Gastrocnemius medialis (tissue), 4 donors: ENCODE data around the gene MINDY4B. TPM values are rescaled to one million over a fixed set of nuclear protein-coding genes. Genes with fewer than 3 reads are reported as not detected.

ENCODE experiments used
- ATAC-seq, 2 donors: fragments of 150-250 bp; one replicate each; pipeline ENCODE4 v1.9.1; 2016
- DNase-seq, 2 donors: peaks; one replicate each; pipeline ENCODE4 v3.0.0-alpha.2; 2019
- H3K27ac ChIP-seq, 4 donors: fragments of 200-600 bp; sonication (generic); 1 replicate in 1 of 4; 2 replicates in 3 of 4; pipeline ENCODE4 v1.5.1; 2016 to 2018; ENCODE audit warnings: mild to moderate bottlenecking in 2 of 4, moderate library complexity in 1 of 4
- H3K27me3 ChIP-seq, 3 donors: fragments of 200-600 bp; sonication (generic) in 2 of 3; 1 replicate in 1 of 3; 2 replicates in 2 of 3; pipeline versions ENCODE4 v1.5.1 to v1.6.0; 2016 to 2019; ENCODE audit warnings: mild to moderate bottlenecking in 1 of 3, moderate library complexity in 1 of 3
- H3K36me3 ChIP-seq, 2 donors: fragments of 200-600 bp; sonication (generic) in 1 of 2; one replicate each; pipeline ENCODE4 v1.5.1; 2017 to 2018
- H3K4me1 ChIP-seq, 2 donors: fragments of 200-600 bp; sonication (generic) in 1 of 2; one replicate each; pipeline ENCODE4 v1.5.1; 2016 to 2017; ENCODE audit warnings: mild to moderate bottlenecking in 2 of 2
- H3K4me3 ChIP-seq, 4 donors: fragments of 200-600 bp; sonication (generic) in 3 of 4; 1 replicate in 1 of 4; 2 replicates in 3 of 4; pipeline ENCODE4 v1.5.1; 2016 to 2019; ENCODE audit warnings: mild to moderate bottlenecking in 2 of 4
- H3K9me3 ChIP-seq, 3 donors: fragments of 200-600 bp; sonication (generic) in 2 of 3; 1 replicate in 1 of 3; 2 replicates in 2 of 3; pipeline ENCODE4 v1.5.1; 2016 to 2019
- POLR2A ChIP-seq, 2 donors: fragments of 450-650 bp; IDR thresholded peaks; one replicate each; pipeline ENCODE4 v1.6.1; 2017; ENCODE audit warnings: antibody characterized with exemption in 2 of 2, mild to moderate bottlenecking in 2 of 2, moderate library complexity in 2 of 2
- in situ Hi-C, 4 donors: fragments of 200-750 bp; cut with MboI; loops; one replicate each; pipeline versions ENCODE4 v1.15.0 to v1.8.0; 2017; ENCODE audit warnings: low sequenced_read_pairs in 4 of 4
- intact Hi-C: fragments of 100-400 bp; cut with DNase I; formaldehyde crosslinking; loops from one replicate; pipeline ENCODE4 v1.15.1; 2023; ENCODE audit warnings: low total_unique reads
- total RNA-seq, 4 donors: library from RNA; depleted of rRNA; stranded (reverse); fragments of >200 nt; gene quantifications; one replicate each; pipeline versions ENCODE4 v1.1.0 to v1.2.3, GENCODE V29; 2016
- TF ChIP-seq, protein P1 (sequence below), 5 experiments: fragments of 450-650 bp in 3 of 5; fragments of 200-600 bp in 2 of 5; sonication (generic) in 2 of 5; IDR thresholded peaks in 4 of 5; conservative IDR thresholded peaks in 1 of 5; 1 replicate in 4 of 5; 2 replicates in 1 of 5; pipeline ENCODE4 v1.5.1; 2016 to 2019; ENCODE audit warnings: antibody characterized with exemption in 5 of 5, mild to moderate bottlenecking in 3 of 5, moderate library complexity in 3 of 5

MINDY4B gene
- total RNA-seq, 4 donors from 2014 or later: not detected

DNA sequence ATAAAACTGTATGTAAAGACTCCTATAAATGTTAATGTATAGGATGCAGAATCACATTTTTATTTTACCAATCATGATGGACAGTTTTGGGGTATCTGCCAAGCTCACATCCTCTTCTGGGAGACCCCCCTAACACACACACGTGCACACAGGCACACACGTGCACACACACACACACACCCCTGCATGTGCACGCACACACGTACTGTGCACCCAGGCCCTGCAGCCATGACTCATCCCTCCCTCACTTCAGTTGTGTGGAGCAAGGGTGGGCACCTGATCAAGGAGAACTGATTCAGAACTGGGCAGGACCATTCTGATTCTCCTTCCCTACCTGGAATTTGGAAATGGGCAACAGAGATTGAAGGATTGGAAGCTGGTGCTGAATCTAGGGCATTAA is 16.0 kb upstream of the MINDY4B start:
- H3K36me3 ChIP-seq: no peaks in the 10 kb centered on the region
- peaks cover 0 to 3% (median 0%) of the 10 kb centered on the region in 3 donors for H3K27me3 ChIP-seq
- H3K4me3 ChIP-seq: no peak overlapping the region
- DNase-seq (no peak), ATAC-seq (no peak)
- TF ChIP-seq, protein P1, sequence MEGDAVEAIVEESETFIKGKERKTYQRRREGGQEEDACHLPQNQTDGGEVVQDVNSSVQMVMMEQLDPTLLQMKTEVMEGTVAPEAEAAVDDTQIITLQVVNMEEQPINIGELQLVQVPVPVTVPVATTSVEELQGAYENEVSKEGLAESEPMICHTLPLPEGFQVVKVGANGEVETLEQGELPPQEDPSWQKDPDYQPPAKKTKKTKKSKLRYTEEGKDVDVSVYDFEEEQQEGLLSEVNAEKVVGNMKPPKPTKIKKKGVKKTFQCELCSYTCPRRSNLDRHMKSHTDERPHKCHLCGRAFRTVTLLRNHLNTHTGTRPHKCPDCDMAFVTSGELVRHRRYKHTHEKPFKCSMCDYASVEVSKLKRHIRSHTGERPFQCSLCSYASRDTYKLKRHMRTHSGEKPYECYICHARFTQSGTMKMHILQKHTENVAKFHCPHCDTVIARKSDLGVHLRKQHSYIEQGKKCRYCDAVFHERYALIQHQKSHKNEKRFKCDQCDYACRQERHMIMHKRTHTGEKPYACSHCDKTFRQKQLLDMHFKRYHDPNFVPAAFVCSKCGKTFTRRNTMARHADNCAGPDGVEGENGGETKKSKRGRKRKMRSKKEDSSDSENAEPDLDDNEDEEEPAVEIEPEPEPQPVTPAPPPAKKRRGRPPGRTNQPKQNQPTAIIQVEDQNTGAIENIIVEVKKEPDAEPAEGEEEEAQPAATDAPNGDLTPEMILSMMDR (IDR thresholded peaks at IDR 0.05 in 4 of 5, conservative IDR thresholded peaks at IDR 0.05 in 1 of 5): no peak
- no peak for TF ChIP-seq POLR2A (IDR thresholded peaks at IDR 0.05)
- in situ Hi-C loops: loop anchor here in 1 of 4 donors (25.0 kb wide), 1 partner anchor 216 kb away; no protein-coding TSS in a partner anchor
- H3K27ac ChIP-seq: no peak overlapping the region
- intact Hi-C loops: no loop called here
- H3K4me1 ChIP-seq: no peaks in the 10 kb centered on the region
- no peaks in the 10 kb centered on the region for H3K9me3 ChIP-seq

DNA sequence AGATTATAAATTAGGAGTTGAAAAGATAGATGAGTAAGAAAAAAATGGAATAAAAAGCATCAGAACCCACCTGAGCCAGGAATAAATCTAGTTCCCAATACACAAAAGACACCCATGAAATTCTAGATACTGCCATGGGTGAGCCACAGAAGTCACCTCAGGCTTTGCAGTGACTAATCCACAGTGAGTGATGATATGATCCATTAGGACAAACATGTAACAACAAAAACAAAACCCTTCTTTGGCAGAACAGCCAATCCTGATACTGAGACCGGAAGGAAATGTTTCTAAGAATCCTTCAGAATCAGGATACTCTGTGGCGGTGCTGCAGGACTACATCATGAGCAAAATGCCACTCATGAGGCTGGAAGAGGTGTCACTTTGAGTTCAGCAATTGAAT is 15.0 kb upstream of the MINDY4B start:
- in situ Hi-C loops: loop anchor here in 1 of 4 donors (25.0 kb wide), 1 partner anchor 217 kb away; no protein-coding TSS in a partner anchor
- H3K27ac ChIP-seq: no peak overlapping the region
- no peaks in the 10 kb centered on the region for H3K9me3 ChIP-seq
- DNase-seq: no peak
- TF ChIP-seq, protein P1 (IDR thresholded peaks at IDR 0.05 in 4 of 5, conservative IDR thresholded peaks at IDR 0.05 in 1 of 5): no peak
- TF ChIP-seq POLR2A (IDR thresholded peaks at IDR 0.05): no peak
- H3K4me1 ChIP-seq: no peaks in the 10 kb centered on the region
- no peaks in the 10 kb centered on the region for H3K27me3 ChIP-seq
- no peaks in the 10 kb centered on the region for H3K36me3 ChIP-seq
- H3K4me3 ChIP-seq: no peak overlapping the region
- no peak for ATAC-seq
- intact Hi-C loops: no loop called here

DNA sequence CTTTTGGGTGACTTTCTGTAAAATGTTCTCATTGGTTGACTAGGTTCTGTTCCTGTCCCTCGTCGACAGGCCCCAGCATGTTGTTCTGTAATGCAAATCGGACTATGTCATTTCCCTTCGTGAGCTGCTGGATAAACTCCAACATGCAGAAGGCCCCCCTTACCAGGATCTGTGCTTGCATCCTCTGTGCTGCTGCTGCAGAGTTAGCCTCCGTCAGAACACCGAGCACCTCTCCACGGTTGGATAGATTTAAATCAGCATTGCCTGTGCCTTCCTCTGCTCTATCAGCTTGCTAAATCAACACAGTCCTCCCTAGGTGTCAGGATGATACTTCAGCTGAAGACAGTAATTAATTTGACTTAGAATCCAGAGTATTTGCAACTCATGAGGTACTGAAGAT is 12.7 kb upstream of the MINDY4B start:
- H3K4me1 ChIP-seq: peaks cover 0 to 4% of the 10 kb centered on the region in 2 donors
- intact Hi-C loops: no loop called here
- H3K36me3 ChIP-seq: no peaks in the 10 kb centered on the region
- DNase-seq (no peak), ATAC-seq (no peak)
- no peak for TF ChIP-seq POLR2A (IDR thresholded peaks at IDR 0.05)
- TF ChIP-seq, protein P1 (IDR thresholded peaks at IDR 0.05 in 4 of 5, conservative IDR thresholded peaks at IDR 0.05 in 1 of 5): no peak
- H3K27ac ChIP-seq: no peak overlapping the region
- H3K4me3 ChIP-seq: no peak overlapping the region
- in situ Hi-C loops: loop anchor here in 1 of 4 donors (25.0 kb wide), 1 partner anchor 219 kb away; no protein-coding TSS in a partner anchor
- no peaks in the 10 kb centered on the region for H3K9me3 ChIP-seq
- H3K27me3 ChIP-seq: no peaks in the 10 kb centered on the region

DNA sequence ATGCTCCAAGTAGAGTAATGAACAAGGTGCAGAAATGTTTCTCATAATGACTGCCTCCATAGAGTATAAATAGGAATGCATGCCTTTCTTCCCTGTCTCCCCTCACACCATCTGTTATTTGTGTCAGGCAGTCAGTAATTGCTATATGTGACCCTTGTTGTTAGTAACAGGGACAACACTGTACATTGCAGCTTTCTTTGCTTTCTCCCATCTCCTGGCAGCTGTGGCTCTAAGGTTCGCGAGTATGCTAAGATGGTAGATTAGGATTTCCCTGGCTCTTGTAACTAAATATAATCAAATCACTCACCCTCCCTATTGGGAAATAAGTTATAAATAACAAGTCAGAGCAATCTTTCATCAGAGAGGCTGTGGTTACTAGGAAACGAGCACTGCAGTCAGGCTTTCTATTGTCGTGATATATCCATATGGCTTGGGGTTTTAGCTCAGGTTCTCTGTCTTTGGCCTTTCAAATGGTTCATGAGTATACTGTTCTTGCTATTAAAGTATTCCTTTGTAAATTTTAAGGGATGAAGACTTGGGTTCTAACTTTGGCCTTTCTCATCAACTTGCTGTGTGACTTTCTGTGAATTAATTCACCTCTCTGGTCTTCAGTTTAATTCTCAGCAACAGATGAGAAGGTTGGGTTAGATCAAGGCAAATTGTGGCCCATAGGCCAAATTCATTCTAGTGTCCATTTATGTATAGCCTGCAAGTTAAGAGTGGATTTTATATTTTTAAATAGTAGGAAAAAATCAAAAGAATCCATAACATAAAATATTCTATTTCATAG is 8.1 kb upstream of the MINDY4B start:
- Histone ChIP-seq H3K36me3 (no peaks in the 10 kb centered on the region), H3K27ac (peak overlapping the region in 1 of 4 donors; percentile 29), H3K27me3 (no peaks in the 10 kb centered on the region), H3K4me1 (peaks cover 0 to 6% of the 10 kb centered on the region in 2 donors), H3K9me3 (no peaks in the 10 kb centered on the region), H3K4me3 (no peak overlapping the region)
- ATAC-seq (peak; percentile 66 to 86), DNase-seq (no peak)
- no peak for TF ChIP-seq POLR2A (IDR thresholded peaks at IDR 0.05)
- TF ChIP-seq, protein P1 (IDR thresholded peaks at IDR 0.05 in 4 of 5, conservative IDR thresholded peaks at IDR 0.05 in 1 of 5): no peak
- intact Hi-C loops (no loop called here), in situ Hi-C loops (loop anchor here in 1 of 4 donors (25.0 kb wide), 1 partner anchor 224 kb away; no protein-coding TSS in a partner anchor)
